ENCODE results near the gene KRTAP12-2.
"Not testable (repeated sequence)": the region's sequence is repeated elsewhere in the genome, so short reads cannot be mapped to it uniquely, and the experiment has no call there.

KRTAP12-2 gene

DNA sequence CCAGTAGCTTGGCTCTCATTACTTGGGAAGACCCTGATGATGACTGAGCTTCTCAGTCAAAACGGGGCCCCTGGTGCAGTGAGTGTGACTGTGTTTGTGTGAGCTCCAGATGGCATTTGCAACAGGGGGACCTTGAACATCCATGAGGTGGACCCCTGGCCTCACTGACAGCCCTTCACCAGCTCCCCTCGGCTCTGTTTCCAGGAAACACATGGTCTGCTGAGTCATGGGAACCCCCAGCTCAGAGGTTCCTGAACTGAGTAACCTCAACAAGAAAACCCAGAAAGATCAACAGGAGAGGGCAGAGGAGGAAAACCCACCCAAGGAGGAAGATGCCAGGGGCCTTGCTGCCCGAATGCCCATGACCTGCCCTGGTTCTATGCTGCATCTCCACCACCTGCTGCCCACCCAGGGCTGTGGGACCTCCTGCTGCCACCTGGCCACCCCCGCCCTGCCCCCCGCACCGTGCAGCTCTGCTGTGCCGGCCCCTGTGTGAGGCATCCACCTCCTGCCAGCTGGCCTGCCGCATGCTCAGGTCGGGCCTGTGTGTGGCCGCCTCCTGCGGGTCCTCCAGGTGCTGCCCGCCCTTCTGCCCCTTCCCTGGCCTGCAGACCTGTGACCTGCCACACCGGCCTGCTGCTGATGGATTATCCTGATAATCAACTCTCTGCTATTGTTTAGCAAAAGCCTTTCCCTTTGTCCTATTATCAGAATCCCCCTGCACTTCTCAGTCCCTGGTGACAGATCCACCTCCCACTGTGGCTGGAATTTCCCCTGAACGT lies 19.5 kb upstream of the KRTAP12-2 start:
- DNase-seq (ENCODE audit: low read depth): no peak
- H3K4me3 ChIP-seq (ENCODE audit: low read depth, low read length): no peak overlapping the region

GRCh38 chr21:44685050-44685449 lies 18.3 kb upstream of the KRTAP12-2 start:
- H3K4me3 ChIP-seq (ENCODE audit: low read depth, low read length); DNase-seq (ENCODE audit: low read depth): not testable (repeated sequence)

DNA sequence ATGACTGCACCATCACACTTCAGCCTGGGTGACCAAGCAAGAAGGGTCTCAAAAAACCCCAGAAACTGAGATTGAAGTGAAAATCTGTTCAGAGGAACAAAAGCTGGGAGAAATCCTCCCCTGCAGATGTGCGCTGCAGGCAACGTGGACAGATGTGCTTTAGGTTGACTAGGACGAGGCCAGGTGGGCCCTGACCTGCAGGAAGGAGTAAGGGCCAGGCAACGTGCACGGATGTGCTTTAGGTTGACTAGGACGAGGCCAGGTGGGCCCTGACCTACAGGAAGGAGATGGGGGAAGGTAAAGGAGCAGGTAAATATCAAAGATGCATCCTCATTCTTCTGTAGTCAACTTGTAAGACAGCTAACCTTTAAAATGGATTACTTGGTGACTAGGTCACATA lies 17.8 kb upstream of the KRTAP12-2 start:
- no peak overlapping the region for H3K4me3 ChIP-seq (ENCODE audit: low read depth, low read length)
- no peak for DNase-seq (ENCODE audit: low read depth)

DNA sequence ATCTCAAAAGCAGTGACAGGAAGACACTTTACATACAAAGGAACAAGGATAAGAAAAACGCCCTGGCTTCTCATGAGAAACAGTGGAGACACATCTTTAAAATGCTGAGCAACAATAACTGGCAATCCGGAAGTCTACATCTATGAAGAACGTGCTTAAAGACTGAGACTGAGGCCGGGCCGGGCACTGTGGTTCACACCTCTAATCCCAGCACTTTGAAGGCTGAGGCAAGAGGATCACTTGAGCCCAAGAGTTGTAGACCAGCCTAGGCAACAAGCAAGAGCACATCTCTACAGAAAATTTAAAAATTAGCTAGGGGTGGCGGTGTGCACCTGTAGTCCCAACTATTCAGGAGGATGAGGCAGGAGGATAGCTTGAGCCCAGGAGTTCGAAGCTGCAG lies 17.4 kb upstream of the KRTAP12-2 start:
- no peak overlapping the region for H3K4me3 ChIP-seq (ENCODE audit: low read depth, low read length)

GRCh38 chr21:44682580-44683151 lies 15.9 kb upstream of the KRTAP12-2 start:
- no peak overlapping the region for H3K4me3 ChIP-seq (ENCODE audit: low read depth, low read length)
- DNase-seq (ENCODE audit: low read depth): no peak

More for the DNA sequence above, 17.4 kb upstream of the KRTAP12-2 start:
- DNase-seq (ENCODE audit: low read depth): no peak

- no peak within 1 kb of the TSS for H3K4me3 ChIP-seq (ENCODE audit: low read depth, low read length)
- DNase-seq (ENCODE audit: low read depth): no peak
These were observed 15.3 kb upstream of the KRTAP12-2 start, which contains the start of gene KRTAP12-1 for GRCh38 chr21:44681861-44682579. TSS of gene KRTAP12-1 (minus strand) at chr21:44682163. CDS start at chr21:44682123, 40 bp downstream.

DNA sequence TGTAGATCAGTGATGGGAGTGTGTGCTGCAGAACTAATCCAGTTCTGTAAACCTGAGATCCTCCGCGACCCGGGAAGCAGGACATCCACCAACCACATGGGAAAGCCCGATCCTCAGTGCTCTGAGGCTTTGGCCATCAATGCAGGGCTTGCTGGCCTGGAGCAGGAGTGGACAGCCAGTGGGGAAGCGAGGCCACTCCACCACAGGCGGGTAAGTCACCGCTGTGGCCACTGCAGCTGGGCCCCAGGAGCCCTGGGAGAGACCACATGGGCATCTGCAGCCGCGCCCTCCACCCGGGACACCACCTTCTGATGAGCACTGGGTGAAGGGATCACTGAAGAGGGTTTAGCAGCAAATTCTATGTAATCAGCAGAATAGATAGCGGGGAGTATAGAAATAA lies 14.4 kb upstream of the KRTAP12-2 start:
- no peak overlapping the region for H3K4me3 ChIP-seq (ENCODE audit: low read depth, low read length)
- no peak for DNase-seq (ENCODE audit: low read depth)

GRCh38 chr21:44677881-44678280 lies 11.2 kb upstream of the KRTAP12-2 start:
- H3K4me3 ChIP-seq (ENCODE audit: low read depth, low read length): no peak overlapping the region
- DNase-seq (ENCODE audit: low read depth): no peak

GRCh38 chr21:44671911-44672310 lies 5.2 kb upstream of the KRTAP12-2 start:
- H3K4me3 ChIP-seq (ENCODE audit: low read depth, low read length): no peak overlapping the region

DNA sequence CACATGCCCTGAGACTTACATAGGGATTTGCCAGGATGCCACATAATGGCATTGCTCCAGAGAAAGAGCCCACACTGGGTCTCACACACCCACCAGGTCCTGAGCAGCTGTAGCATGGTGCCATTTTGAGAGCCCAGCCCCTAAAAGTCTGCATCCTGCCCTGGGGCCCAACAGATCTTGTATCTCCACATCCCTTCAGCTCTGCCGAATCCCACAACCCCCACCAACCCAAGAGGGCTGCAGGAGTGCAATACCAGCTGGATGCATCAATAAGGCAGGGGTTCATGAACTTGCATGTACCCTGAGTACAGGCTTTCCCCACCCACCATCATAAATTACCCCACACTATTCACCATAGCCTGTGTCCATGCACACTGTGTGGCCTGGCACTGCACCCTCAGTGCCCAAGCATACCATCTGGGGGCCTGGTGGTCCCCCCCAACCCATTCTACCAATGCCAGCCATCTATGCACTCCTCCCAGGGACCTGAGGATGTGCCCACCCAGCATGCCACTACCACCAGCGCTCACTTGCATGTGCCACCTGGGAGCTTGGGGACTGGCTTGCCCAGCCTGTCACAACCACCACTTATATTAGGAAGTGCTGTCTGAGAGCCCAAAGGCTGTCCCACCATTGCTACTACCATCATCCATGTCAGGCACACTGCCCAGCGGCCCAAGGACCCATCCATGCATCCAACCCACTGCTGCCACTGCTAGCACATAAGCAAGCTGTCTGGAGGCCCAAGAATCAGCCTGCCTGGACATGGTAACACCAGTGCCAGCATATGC lies 4.1 kb upstream of the KRTAP12-2 start:
- DNase-seq (ENCODE audit: low read depth): no peak
- no peak overlapping the region for H3K4me3 ChIP-seq (ENCODE audit: low read depth, low read length)

More at GRCh38 chr21:44671911-44672310, 5.2 kb upstream of the KRTAP12-2 start:
- no peak for DNase-seq (ENCODE audit: low read depth)

DNA sequence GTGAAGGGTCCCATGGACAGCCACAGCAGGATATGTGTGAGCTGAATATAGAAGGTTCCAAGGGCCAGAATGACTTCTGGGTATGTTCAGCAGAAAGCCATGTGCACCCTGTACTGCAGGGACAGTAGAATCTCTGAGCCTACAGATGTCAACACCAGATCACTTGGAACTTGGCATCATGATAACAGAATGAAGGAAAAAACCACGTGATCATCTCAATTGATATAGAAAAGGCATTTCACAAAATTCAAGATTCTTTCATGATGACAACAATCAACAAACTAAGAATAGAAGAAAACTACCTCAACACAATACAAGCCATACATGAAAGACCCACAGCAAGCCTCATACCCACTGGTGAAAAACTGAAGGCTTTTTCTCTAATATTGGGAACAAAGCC lies 885 bp upstream of the KRTAP12-2 start:
- DNase-seq (ENCODE audit: low read depth): no peak

GRCh38 chr21:44664691-44665090 lies 2.0 kb downstream of the KRTAP12-2 start:
- no peak for DNase-seq (ENCODE audit: low read depth)

More for the DNA sequence above, 885 bp upstream of the KRTAP12-2 start:
- H3K4me3 ChIP-seq (ENCODE audit: low read depth, low read length): no peak overlapping the region

DNA sequence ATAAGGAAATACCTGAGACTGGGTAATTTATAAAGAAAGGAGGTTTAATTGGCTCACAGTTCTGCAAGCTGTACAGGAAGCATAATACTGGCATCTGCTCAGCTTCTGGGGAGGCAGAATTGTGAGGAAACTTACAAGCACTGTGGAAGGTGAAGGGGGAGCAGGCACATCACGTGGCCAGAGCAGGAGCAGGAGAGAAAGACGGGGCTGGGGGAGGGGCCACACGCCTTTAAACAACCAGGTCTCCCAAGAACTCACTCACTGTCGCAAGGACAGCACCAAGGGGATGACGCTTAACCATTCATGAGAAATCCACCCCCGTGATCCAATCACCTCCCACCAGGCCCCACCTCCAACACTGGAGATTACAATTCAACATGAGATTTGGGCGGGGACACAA lies 5.2 kb downstream of the KRTAP12-2 start:
- not testable (repeated sequence) for H3K4me3 ChIP-seq (ENCODE audit: low read depth, low read length); DNase-seq (ENCODE audit: low read depth)

More at GRCh38 chr21:44664691-44665090, 2.0 kb downstream of the KRTAP12-2 start:
- H3K4me3 ChIP-seq (ENCODE audit: low read depth, low read length): no peak overlapping the region

DNA sequence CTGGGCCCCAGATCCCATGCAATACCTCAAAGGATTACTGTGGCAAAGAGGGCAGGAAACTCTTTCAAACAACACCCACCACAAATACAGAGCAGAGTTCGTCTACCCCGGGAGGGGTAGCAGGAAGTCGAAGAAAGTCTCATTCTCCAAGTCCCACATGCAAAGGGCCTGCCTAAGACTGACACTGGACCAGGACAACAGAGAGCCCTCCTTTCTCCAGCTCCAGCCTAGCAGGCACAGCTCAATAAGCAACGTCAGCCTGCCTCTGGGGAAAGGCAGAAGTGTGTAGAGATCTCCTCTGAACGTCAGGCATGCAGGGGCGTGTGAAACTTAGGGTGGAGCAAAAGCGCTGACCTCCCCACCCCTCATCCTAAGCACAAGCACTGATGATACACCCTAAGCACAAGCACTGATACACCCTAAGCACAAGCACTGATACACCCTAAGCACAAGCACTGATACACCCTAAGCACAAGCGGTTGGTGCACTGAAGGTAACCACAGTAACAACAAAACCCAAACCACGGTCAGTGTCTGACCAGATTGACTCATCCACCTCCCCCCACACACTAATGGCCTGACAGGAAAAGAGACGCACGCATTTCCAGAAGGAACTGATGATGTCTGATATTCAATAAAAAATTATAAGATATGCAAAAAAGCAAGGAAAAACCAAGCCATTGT lies 7.7 kb downstream of the KRTAP12-2 start:
- no peak for DNase-seq (ENCODE audit: low read depth)
- H3K4me3 ChIP-seq (ENCODE audit: low read depth, low read length): no peak overlapping the region

DNA sequence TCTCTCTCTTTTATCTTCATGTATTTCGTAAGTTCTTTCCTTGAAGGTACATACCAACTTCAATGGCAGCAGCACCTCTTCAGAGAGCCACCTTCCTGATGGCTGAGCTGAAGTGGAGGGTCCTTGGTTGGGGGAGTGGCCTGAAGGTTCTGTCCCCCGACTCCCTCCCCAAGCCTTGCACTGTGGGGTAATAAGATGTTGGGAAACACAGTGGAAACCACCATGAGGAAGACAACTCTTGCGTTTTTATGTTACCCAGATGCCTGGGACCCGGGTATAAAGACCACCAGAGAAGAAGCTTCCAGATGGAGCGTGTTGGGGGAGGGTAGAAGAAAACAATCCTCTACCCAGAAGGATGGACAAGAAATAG lies 8.2 kb downstream of the KRTAP12-2 start:
- H3K4me3 ChIP-seq (ENCODE audit: low read depth, low read length): no peak overlapping the region
- no peak for DNase-seq (ENCODE audit: low read depth)

GRCh38 chr21:44657635-44658540 lies 8.8 kb downstream of the KRTAP12-2 start, which contains the start of gene KRTAP12-3:
TSS of gene KRTAP12-3 (plus strand) at chr21:44657932. CDS start at chr21:44657980, 48 bp downstream.
- H3K4me3 ChIP-seq (ENCODE audit: low read depth, low read length): no peak within 1 kb of the TSS

GRCh38 chr21:44656868-44657267 lies 9.9 kb downstream of the KRTAP12-2 start:
- DNase-seq (ENCODE audit: low read depth): no peak
- H3K4me3 ChIP-seq (ENCODE audit: low read depth, low read length): no peak overlapping the region

More at GRCh38 chr21:44657635-44658540, 8.8 kb downstream of the KRTAP12-2 start, which contains the start of gene KRTAP12-3:
- no peak for DNase-seq (ENCODE audit: low read depth)
